H1 (cell line): ENCODE data around the gene GRIA2. TPM values are rescaled to one million over a fixed set of nuclear protein-coding genes. Genes with fewer than 3 reads are reported as not detected.
A peak's percentile ranks its signal among the peaks of the same experiment; 100 is the strongest.

ENCODE experiments used
- CTCF ChIA-PET: fragments of 300-600 bp; sonication (Branson Sonifier 250); formaldehyde crosslinking; loops from one replicate; lab custom pipeline; 2021; ENCODE audit not compliant: partially characterized antibody; lab: Charles Lee
- POLR2A ChIA-PET: fragments of 300-600 bp; sonication (Branson Sonifier 250); formaldehyde crosslinking; loops from one replicate; lab custom pipeline; 2021; ENCODE audit warnings: inconsistent platforms; ENCODE audit not compliant: partially characterized antibody; lab: Charles Lee
- DNase-seq, 2 experiments: peaks; one replicate each; pipeline versions ENCODE4 v3.0.0 to v3.0.0-alpha.2; 2010 to 2022; ENCODE audit warnings: low spot score in 2 of 2, low read depth in 1 of 2, mixed read lengths in 1 of 2
- FAIRE-seq: peaks from 2 replicates; lab custom pipeline; 2011; peaks lifted over from hg19 to GRCh38; lab: Jason Lieb, UNC
- H2AFZ ChIP-seq: 2 replicates; pipeline ENCODE4 v1.8.1; 2012; ENCODE audit warnings: low read length, inconsistent platforms
- H2AK5ac ChIP-seq: 2 replicates; pipeline ENCODE4 v1.6.1; 2013; ENCODE audit warnings: low read depth, low read length
- H2BK120ac ChIP-seq: replicated peaks from 2 replicates; pipeline ENCODE3; 2013; ENCODE audit warnings: low read depth, low read length, inconsistent platforms
- H2BK12ac ChIP-seq: 2 replicates; pipeline ENCODE4 v1.6.1; 2013; ENCODE audit warnings: low read depth, low read length
- H2BK15ac ChIP-seq: 2 replicates; pipeline ENCODE4 v1.6.1; 2013; ENCODE audit warnings: low read length
- H2BK20ac ChIP-seq: 2 replicates; pipeline ENCODE4 v1.6.1; 2013; ENCODE audit warnings: low read length
- H2BK5ac ChIP-seq: 2 replicates; pipeline ENCODE4 v1.6.1; 2013; ENCODE audit warnings: low read depth, low read length
- H3K14ac ChIP-seq: 2 replicates; pipeline ENCODE4 v1.6.1; 2013; ENCODE audit warnings: inconsistent platforms; ENCODE audit not compliant: insufficient read length
- H3K18ac ChIP-seq: 2 replicates; pipeline ENCODE4 v1.6.1; 2013; ENCODE audit warnings: low read length; ENCODE audit errors: extremely low read depth
- H3K23ac ChIP-seq: 2 replicates; pipeline ENCODE4 v1.6.1; 2013; ENCODE audit warnings: inconsistent platforms; ENCODE audit not compliant: insufficient read length
- H3K23me2 ChIP-seq: 2 replicates; pipeline ENCODE4 v1.6.1; 2013; ENCODE audit warnings: low read depth, low read length
- H3K27ac ChIP-seq: 2 replicates; pipeline ENCODE4 v1.6.1; 2011; ENCODE audit warnings: low read depth, low read length, inconsistent platforms
- H3K27me3 ChIP-seq, 4 experiments: replicated peaks in 1 of 4; 1 replicate in 1 of 4; 2 replicates in 3 of 4; pipeline versions ENCODE4 v1.6.1 to v1.8.1; 2011 to 2013; ENCODE audit warnings: low read length in 3 of 4, mild to moderate bottlenecking in 3 of 4, inconsistent platforms in 2 of 4, mixed read lengths in 2 of 4, moderate library complexity in 1 of 4; ENCODE audit not compliant: control insufficient read depth in 3 of 4, insufficient read depth in 3 of 4; ENCODE audit errors: extremely low read depth in 1 of 4
- H3K36me3 ChIP-seq, 4 experiments: 2 replicates each; pipeline versions ENCODE4 v1.6.1 to v1.8.1; 2011 to 2013; ENCODE audit warnings: mild to moderate bottlenecking in 4 of 4, low read length in 3 of 4, moderate library complexity in 2 of 4, control low read depth in 1 of 4, inconsistent platforms in 1 of 4; ENCODE audit not compliant: insufficient read depth in 4 of 4, control insufficient read depth in 2 of 4
- H3K4ac ChIP-seq: replicated peaks from 2 replicates; pipeline ENCODE3; 2013; ENCODE audit warnings: low read length, low read depth, mixed read lengths, inconsistent platforms; ENCODE audit not compliant: insufficient read length
- H3K4me1 ChIP-seq, 4 experiments: replicated peaks in 1 of 4; 1 replicate in 1 of 4; 2 replicates in 3 of 4; pipeline versions ENCODE4 v1.6.1 to v1.8.1; 2011 to 2013; ENCODE audit warnings: low read length in 3 of 4, inconsistent platforms in 2 of 4, mixed read lengths in 1 of 4; ENCODE audit not compliant: insufficient read depth in 4 of 4, control insufficient read depth in 3 of 4
- H3K4me2 ChIP-seq, 2 experiments: 2 replicates each; pipeline versions ENCODE4 v1.6.1 to v1.8.1; 2011 to 2013; ENCODE audit warnings: low read depth in 2 of 2, low read length in 2 of 2, control low read depth in 1 of 2, inconsistent platforms in 1 of 2, mild to moderate bottlenecking in 1 of 2; ENCODE audit not compliant: insufficient read depth in 1 of 2
- H3K4me3 ChIP-seq, 4 experiments: fragments of 200-600, 300-600 bp in 1 of 4; sonication (generic), shearing (Covaris generic), sonication (Bioruptor Twin) in 1 of 4; 2 replicates each; pipeline versions ENCODE4 v1.5.1 to v1.8.1; 2011 to 2016; ENCODE audit warnings: low read length in 4 of 4, low read depth in 3 of 4, control low read depth in 2 of 4, inconsistent platforms in 2 of 4, mild to moderate bottlenecking in 2 of 4, mixed read lengths in 1 of 4, moderate library complexity in 1 of 4; ENCODE audit not compliant: insufficient read depth in 2 of 4; ENCODE audit errors: extremely low read depth in 1 of 4
- H3K56ac ChIP-seq: replicated peaks from 2 replicates; pipeline ENCODE3; 2013; ENCODE audit warnings: low read depth, mild to moderate bottlenecking, mixed read lengths, low read length, inconsistent platforms; ENCODE audit not compliant: insufficient read length
- H3K79me1 ChIP-seq: 2 replicates; pipeline ENCODE4 v1.6.1; 2013; ENCODE audit warnings: low read depth, low read length, control low read depth
- H3K79me2 ChIP-seq, 2 experiments: 2 replicates each; pipeline versions ENCODE4 v1.6.1 to v1.8.1; 2012 to 2013; ENCODE audit warnings: low read length in 2 of 2, mild to moderate bottlenecking in 2 of 2, inconsistent platforms in 1 of 2; ENCODE audit not compliant: insufficient read depth in 2 of 2, control insufficient read depth in 1 of 2
- H3K9ac ChIP-seq, 4 experiments: replicated peaks in 1 of 4; 1 replicate in 1 of 4; 2 replicates in 3 of 4; pipeline versions ENCODE4 v1.6.1 to v1.8.1; 2011 to 2013; ENCODE audit warnings: low read depth in 3 of 4, low read length in 3 of 4, control low read depth in 2 of 4, mild to moderate bottlenecking in 2 of 4, moderate library complexity in 2 of 4, inconsistent platforms in 1 of 4; ENCODE audit errors: extremely low read depth in 1 of 4
- H3K9me3 ChIP-seq, 2 experiments: 2 replicates each; pipeline versions ENCODE4 v1.6.1 to v1.8.1; 2012 to 2013; ENCODE audit warnings: mild to moderate bottlenecking in 2 of 2, moderate library complexity in 2 of 2, control low read depth in 1 of 2, inconsistent platforms in 1 of 2, low read depth in 1 of 2, low read length in 1 of 2, mixed read lengths in 1 of 2; ENCODE audit not compliant: insufficient read depth in 2 of 2
- H4K20me1 ChIP-seq, 2 experiments: replicated peaks in 1 of 2; 2 replicates each; pipeline versions ENCODE3 to v1.8.1; 2011 to 2013; ENCODE audit warnings: inconsistent platforms in 2 of 2, low read length in 2 of 2, mild to moderate bottlenecking in 1 of 2; ENCODE audit not compliant: insufficient read depth in 2 of 2, control insufficient read depth in 1 of 2
- H4K5ac ChIP-seq: 2 replicates; pipeline ENCODE4 v1.6.1; 2013; ENCODE audit warnings: low read length, low read depth, mixed read lengths, inconsistent platforms; ENCODE audit not compliant: insufficient read length
- H4K8ac ChIP-seq: 2 replicates; pipeline ENCODE4 v1.8.0; 2013; ENCODE audit warnings: mild to moderate bottlenecking, moderate library complexity, low read length, inconsistent platforms; ENCODE audit not compliant: insufficient read depth; ENCODE audit errors: extremely low read depth
- H4K91ac ChIP-seq: replicated peaks from 2 replicates; pipeline ENCODE3; 2013; ENCODE audit warnings: low read length, mixed read lengths, inconsistent platforms; ENCODE audit not compliant: insufficient read length
- EGR1 ChIP-seq: IDR thresholded peaks from 2 replicates; pipeline ENCODE4 v1.6.1; 2011; ENCODE audit warnings: low read depth, low read length, borderline replicate concordance
- SP2 ChIP-seq: IDR thresholded peaks from 2 replicates; pipeline ENCODE4 v1.6.1; 2012; ENCODE audit warnings: mild to moderate bottlenecking, low read length, inconsistent platforms
- WGBS, 2 experiments: shearing (Covaris generic) in 1 of 2; methylation state at CpG; one replicate each; pipeline versions ENCODE4 v1.1.6 to v1.1.7; 2013 to 2015; ENCODE audit warnings: low lambda C conversion rate in 2 of 2, mixed read lengths in 2 of 2, inconsistent platforms in 1 of 2, low coverage in 1 of 2, missing lambda C conversion rate in 1 of 2; ENCODE audit not compliant: insufficient replicate concordance in 2 of 2, insufficient coverage in 1 of 2, insufficient read length in 1 of 2; ENCODE audit errors: extremely low coverage in 1 of 2, missing lambda C conversion rate in 1 of 2; 5-methylcytosine and 5-hydroxymethylcytosine counted together
- polyA plus RNA-seq, 7 experiments: library from polyadenylated mRNA; depleted of rRNA in 3 of 7; stranded (reverse) in 5 of 7; unstranded in 2 of 7; fragments of >200 nt in 5 of 7; fragments of 200-250 nt in 2 of 7; gene quantifications; 1 replicate in 5 of 7; 2 replicates in 1 of 7; 4 replicates in 1 of 7; pipeline versions ENCODE4 v1.2.1 to v1.2.3, GENCODE V29; 2011 to 2013; ENCODE audit warnings: missing spikeins in 2 of 7, mixed read lengths in 2 of 7
- total RNA-seq: library from RNA; stranded (reverse); fragmentation: NEBNext Ultra II Directional; extraction: Animal tissue kit (Norgen Biotek cat#: 25700); gene quantifications from 2 replicates; pipeline ENCODE4 v1.2.1, GENCODE V29; 2021

GRIA2 gene
- total and polyA plus RNA-seq, 2 of the 8 experiments (the other 6 are each of a cell fraction or from before 2014, with no cell fraction given): not detected

- DNase-seq (no peak), FAIRE-seq (peak; percentile 91)
- Histone ChIP-seq H3K79me2 (no peaks in the 10 kb centered on the region), H2BK120ac (no peak overlapping the region), H3K4me2 (peak overlapping the region in 1 of 2 experiments; percentile 40; a peak in 1 of 4 replicates), H3K56ac (no peak overlapping the region), H3K4ac (no peak overlapping the region), H4K20me1 (no peaks in the 10 kb centered on the region), H3K27me3 (no peaks in the 10 kb centered on the region), H3K4me3 (no peak overlapping the region), H3K18ac (peak overlapping the region; percentile 53; the same call in 1 of the 2 replicates), H3K36me3 (no peaks in the 10 kb centered on the region), H4K91ac (no peak overlapping the region), H3K79me1 (no peaks in the 10 kb centered on the region), H4K8ac (no peak overlapping the region), H2BK20ac (no peak overlapping the region), H3K23me2 (no peaks in the 10 kb centered on the region), H2BK15ac (no peak overlapping the region), H3K9ac (no peak overlapping the region), H3K14ac (no peak overlapping the region), H3K27ac (no peak overlapping the region), H3K9me3 (no peaks in the 10 kb centered on the region), H4K5ac (no peak overlapping the region), H2BK12ac (no peak overlapping the region), H2AK5ac (no peak overlapping the region), H3K23ac (no peak overlapping the region), H2BK5ac (no peak overlapping the region), H2AFZ (no peak overlapping the region), H3K4me1 (peaks cover 0 to 5% (median 0%) of the 10 kb centered on the region in 4 experiments; a peak in 3 of 7 replicates)
- 100% methylated on average over 1 of the region's 1 CpG; no CpG with 5 or more reads in 1 of the 2 experiments for WGBS, 2 experiments
- TF ChIP-seq SP2 (no peak), EGR1 (0 out of 2 replicates have a peak, but pooled peaks have one; percentile 41)
- POLR2A ChIA-PET: no interaction called here
- CTCF ChIA-PET: interaction anchor here (1.3 kb wide), 2 partner anchors 9 to 23 kb away, joined by 3 to 7 read pairs; no protein-coding TSS in a partner anchor
Observed at GRCh38 chr4:157196046-157196445, 24.5 kb upstream of the GRIA2 start.
